Activated naive CD4-positive, alpha-beta T cell treated with anti-CD3 and anti-CD28 coated beads, Interleukin-2, amount 50 U/mL, for 24 hours (primary cell): ENCODE data around the gene JOSD1.

ENCODE experiments used
- H3K27ac Mint-ChIP-seq: one replicate; pipeline ENCODE4 v1.8.0; 2021; ENCODE audit warnings: mild to moderate bottlenecking, mixed read lengths
- H3K27me3 Mint-ChIP-seq: one replicate; pipeline ENCODE4 v1.8.0; 2021; ENCODE audit warnings: mixed read lengths
- H3K36me3 Mint-ChIP-seq: one replicate; pipeline ENCODE4 v1.8.0; 2021; ENCODE audit warnings: mixed read lengths
- H3K4me1 Mint-ChIP-seq: one replicate; pipeline ENCODE4 v1.8.0; 2021; ENCODE audit warnings: mixed read lengths
- H3K4me3 Mint-ChIP-seq: one replicate; pipeline ENCODE4 v1.8.0; 2021; ENCODE audit warnings: mild to moderate bottlenecking, mixed read lengths
- H3K9me3 Mint-ChIP-seq: one replicate; pipeline ENCODE4 v1.8.0; 2021; ENCODE audit warnings: mixed read lengths

Gene JOSD1

GRCh38 chr22:38694049-38694448, 6.7 kb downstream of the JOSD1 start:
- no peak overlapping the region for H3K27ac Mint-ChIP-seq
- H3K9me3 Mint-ChIP-seq = no peaks in the 10 kb centered on the region
- H3K4me1 Mint-ChIP-seq = peaks cover 66% of the 10 kb centered on the region
- no peak overlapping the region for H3K4me3 Mint-ChIP-seq
- peaks cover 15% of the 10 kb centered on the region for H3K36me3 Mint-ChIP-seq
- H3K27me3 Mint-ChIP-seq = no peaks in the 10 kb centered on the region

- H3K27ac Mint-ChIP-seq = peak overlapping the region; percentile 86
- H3K4me1 Mint-ChIP-seq = peaks cover 27% of the 10 kb centered on the region
- peaks cover 9% of the 10 kb centered on the region for H3K36me3 Mint-ChIP-seq
- no peaks in the 10 kb centered on the region for H3K9me3 Mint-ChIP-seq
- no peaks in the 10 kb centered on the region for H3K27me3 Mint-ChIP-seq
- no peak overlapping the region for H3K4me3 Mint-ChIP-seq
Measured at GRCh38 chr22:38689651-38690050, 11.1 kb downstream of the JOSD1 start.

DNA sequence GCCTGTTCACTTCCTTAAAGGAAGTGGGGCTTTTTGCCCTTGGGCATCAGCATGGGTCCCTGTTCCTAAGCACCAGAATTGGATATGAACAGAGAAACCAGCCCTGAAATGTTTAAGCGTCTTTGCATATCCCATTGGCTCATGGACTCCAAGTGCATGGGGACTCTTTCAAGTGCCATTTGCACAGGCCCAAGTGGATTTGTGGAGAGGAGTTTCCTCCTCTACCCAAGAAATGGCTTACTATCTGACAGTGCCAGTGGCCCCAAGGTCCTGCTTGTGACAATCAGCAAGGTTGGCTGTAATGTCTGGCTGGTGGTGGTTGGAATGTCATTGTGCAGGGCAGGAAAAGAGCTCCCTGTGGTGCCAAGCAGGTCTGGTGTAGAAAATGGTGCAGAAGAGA, 15.0 kb downstream of the JOSD1 start:
- peaks cover 19% of the 10 kb centered on the region for H3K4me1 Mint-ChIP-seq
- H3K27ac Mint-ChIP-seq = no peak overlapping the region
- no peaks in the 10 kb centered on the region for H3K27me3 Mint-ChIP-seq
- H3K36me3 Mint-ChIP-seq = peaks cover 22% of the 10 kb centered on the region
- H3K4me3 Mint-ChIP-seq = no peak overlapping the region
- H3K9me3 Mint-ChIP-seq = no peaks in the 10 kb centered on the region

DNA sequence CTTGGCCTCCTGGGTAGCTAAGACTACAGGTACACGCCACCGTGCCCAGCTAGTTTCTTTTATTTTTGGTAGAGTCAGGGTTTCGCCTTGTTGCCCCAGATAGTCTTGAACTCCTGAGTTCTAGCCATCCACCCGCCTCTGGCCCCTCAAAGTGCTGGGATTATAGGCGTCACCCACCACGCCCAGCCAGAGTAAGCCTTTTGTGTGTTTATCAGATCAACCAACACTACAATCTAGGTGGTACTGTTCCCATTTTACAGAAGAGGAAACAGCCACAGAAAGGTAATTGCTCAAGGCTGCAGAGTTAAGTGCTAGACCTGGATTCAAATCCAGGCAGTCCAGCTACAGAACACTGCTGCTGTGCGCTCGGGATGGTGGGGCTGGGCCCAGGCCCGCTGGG, 15.8 kb downstream of the JOSD1 start:
- no peaks in the 10 kb centered on the region for H3K27me3 Mint-ChIP-seq
- H3K4me1 Mint-ChIP-seq = peaks cover 19% of the 10 kb centered on the region
- no peak overlapping the region for H3K27ac Mint-ChIP-seq

GRCh38 chr22:38681582-38682335, 19.0 kb downstream of the JOSD1 start, which contains the start of gene TOMM22:
Gene TOMM22 (plus strand): TSS chr22:38681957. CDS start chr22:38681979, 22 bp downstream.
- Mint-ChIP-seq H3K27ac (peak within 1 kb of the TSS; percentile 99), H3K9me3 (no peaks in the 10 kb centered on the region), H3K27me3 (no peaks in the 10 kb centered on the region)

More for the DNA sequence above, 15.8 kb downstream of the JOSD1 start:
- H3K4me3 Mint-ChIP-seq = no peak overlapping the region
- peaks cover 20% of the 10 kb centered on the region for H3K36me3 Mint-ChIP-seq
- no peaks in the 10 kb centered on the region for H3K9me3 Mint-ChIP-seq

DNA sequence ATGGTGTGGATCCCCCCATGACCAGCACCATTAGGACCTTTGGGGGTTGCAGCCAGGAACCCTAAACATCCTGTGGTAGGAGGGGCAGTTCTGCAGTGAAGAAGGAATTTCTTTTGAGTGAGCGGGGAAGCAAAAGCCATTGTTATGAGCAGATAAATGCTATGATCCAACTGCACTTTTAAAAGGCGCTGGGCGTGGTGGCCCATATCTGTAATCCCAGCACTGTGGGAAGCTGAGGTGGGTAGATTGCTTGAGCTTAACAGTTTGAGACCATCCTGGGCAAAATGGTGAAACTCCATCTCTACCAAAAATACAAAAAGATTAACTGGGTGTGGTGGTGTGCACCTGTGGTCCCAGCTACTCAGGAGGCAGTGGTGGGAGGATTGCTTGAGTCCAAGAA, 24.9 kb downstream of the JOSD1 start:
- no peak overlapping the region for H3K27ac Mint-ChIP-seq
- H3K4me1 Mint-ChIP-seq = no peaks in the 10 kb centered on the region
- H3K36me3 Mint-ChIP-seq = peaks cover 2% of the 10 kb centered on the region
- H3K27me3 Mint-ChIP-seq = no peaks in the 10 kb centered on the region
- no peaks in the 10 kb centered on the region for H3K9me3 Mint-ChIP-seq
- no peak overlapping the region for H3K4me3 Mint-ChIP-seq

More at GRCh38 chr22:38681582-38682335, 19.0 kb downstream of the JOSD1 start, which contains the start of gene TOMM22:
- Mint-ChIP-seq H3K4me3 (peak within 1 kb of the TSS; percentile 100), H3K36me3 (peaks cover 16% of the 10 kb centered on the region), H3K4me1 (peaks cover 19% of the 10 kb centered on the region)

GRCh38 chr22:38674888-38675287, 25.9 kb downstream of the JOSD1 start:
- Mint-ChIP-seq H3K9me3 (no peaks in the 10 kb centered on the region), H3K4me1 (no peaks in the 10 kb centered on the region), H3K4me3 (no peak overlapping the region), H3K36me3 (peaks cover 2% of the 10 kb centered on the region), H3K27me3 (no peaks in the 10 kb centered on the region), H3K27ac (peak overlapping the region; percentile 15)

GRCh38 chr22:38657045-38657909, 43.5 kb downstream of the JOSD1 start:
- Mint-ChIP-seq H3K27ac (peak overlapping the region; percentile 98), H3K4me1 (peaks cover 15% of the 10 kb centered on the region), H3K9me3 (no peaks in the 10 kb centered on the region), H3K36me3 (no peaks in the 10 kb centered on the region), H3K4me3 (peak overlapping the region; percentile 93), H3K27me3 (no peaks in the 10 kb centered on the region)

GRCh38 chr22:38656256-38657044, 44.3 kb downstream of the JOSD1 start, which contains the start of the genes CBY1 and FAM227A:
Gene CBY1 (plus strand): TSS chr22:38656638. CDS start chr22:38668055, 11,417 bp downstream.
Gene FAM227A (minus strand): TSS chr22:38656392. CDS start chr22:38650168, 6,224 bp downstream.
- Mint-ChIP-seq H3K27me3 (no peaks in the 10 kb centered on the region), H3K27ac (peak within 1 kb of the TSS; percentile 98), H3K4me1 (peaks cover 15% of the 10 kb centered on the region), H3K36me3 (no peaks in the 10 kb centered on the region), H3K4me3 (peak within 1 kb of the TSS; percentile 93), H3K9me3 (no peaks in the 10 kb centered on the region)

DNA sequence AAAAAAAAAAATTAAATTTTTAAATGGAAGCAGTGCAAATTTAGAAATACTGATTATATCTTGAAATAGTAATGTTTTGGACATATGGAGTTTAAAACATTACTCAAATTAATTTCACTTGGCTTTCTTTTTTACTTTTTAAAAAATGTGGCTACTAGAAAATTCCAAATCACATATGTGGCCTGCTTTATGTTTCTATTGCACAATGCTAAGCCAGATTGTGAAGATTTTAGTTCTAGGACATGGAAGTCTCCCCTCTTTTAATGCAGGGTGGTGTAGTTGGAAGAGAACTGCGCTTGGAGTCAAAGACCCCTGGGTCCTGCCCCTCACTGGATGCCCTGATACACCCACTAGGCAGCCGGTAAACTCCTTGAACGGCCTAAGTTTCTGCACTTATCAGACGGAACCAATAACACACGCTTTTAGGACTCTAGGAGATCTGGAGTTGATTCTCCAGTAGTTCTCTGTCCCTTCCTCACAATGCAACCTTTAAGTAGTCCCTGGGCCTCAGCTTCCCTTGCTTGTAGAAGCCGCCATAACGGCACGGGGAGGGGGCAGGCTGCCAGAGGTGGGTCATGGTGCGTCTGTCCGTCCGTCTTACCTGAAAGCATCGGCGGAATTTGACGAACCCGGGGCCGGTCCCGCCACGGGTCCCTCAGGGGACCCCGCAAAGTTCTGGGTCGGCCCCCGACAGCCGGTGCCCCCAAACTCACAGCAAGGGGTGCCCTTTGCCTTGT, 45.1 kb downstream of the JOSD1 start:
- no peaks in the 10 kb centered on the region for H3K9me3 Mint-ChIP-seq
- H3K27ac Mint-ChIP-seq = peak overlapping the region; percentile 98
- no peaks in the 10 kb centered on the region for H3K36me3 Mint-ChIP-seq
- peaks cover 15% of the 10 kb centered on the region for H3K4me1 Mint-ChIP-seq
- H3K4me3 Mint-ChIP-seq = peak overlapping the region; percentile 93
- no peaks in the 10 kb centered on the region for H3K27me3 Mint-ChIP-seq

DNA sequence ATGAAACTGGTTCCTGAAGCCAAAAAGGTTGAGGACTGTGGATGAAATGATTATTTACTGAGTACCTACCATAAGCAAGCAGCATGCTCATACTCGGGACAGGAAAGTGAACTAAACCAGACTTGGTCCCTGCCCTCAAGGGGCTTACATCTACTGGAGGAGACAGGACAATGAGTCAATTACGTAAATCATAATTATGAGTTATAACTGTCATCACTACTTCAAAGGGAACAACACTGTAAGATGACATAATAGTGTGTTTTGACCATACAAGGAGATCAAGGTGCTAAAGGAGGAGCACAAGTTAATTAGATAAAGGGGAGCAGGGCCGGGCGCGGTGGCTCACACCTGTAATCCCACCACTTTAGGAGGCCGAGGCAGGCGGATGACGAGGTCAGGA, 47.0 kb downstream of the JOSD1 start:
- Mint-ChIP-seq H3K36me3 (no peaks in the 10 kb centered on the region), H3K27ac (peak overlapping the region; percentile 35), H3K9me3 (no peaks in the 10 kb centered on the region), H3K27me3 (no peaks in the 10 kb centered on the region), H3K4me3 (peak overlapping the region; percentile 1), H3K4me1 (peaks cover 15% of the 10 kb centered on the region)

GRCh38 chr22:38652859-38653258, 47.9 kb downstream of the JOSD1 start:
- H3K27me3 Mint-ChIP-seq = no peaks in the 10 kb centered on the region
- H3K4me3 Mint-ChIP-seq = no peak overlapping the region
- no peak overlapping the region for H3K27ac Mint-ChIP-seq
- H3K4me1 Mint-ChIP-seq = peaks cover 12% of the 10 kb centered on the region
- no peaks in the 10 kb centered on the region for H3K36me3 Mint-ChIP-seq
- H3K9me3 Mint-ChIP-seq = no peaks in the 10 kb centered on the region

DNA sequence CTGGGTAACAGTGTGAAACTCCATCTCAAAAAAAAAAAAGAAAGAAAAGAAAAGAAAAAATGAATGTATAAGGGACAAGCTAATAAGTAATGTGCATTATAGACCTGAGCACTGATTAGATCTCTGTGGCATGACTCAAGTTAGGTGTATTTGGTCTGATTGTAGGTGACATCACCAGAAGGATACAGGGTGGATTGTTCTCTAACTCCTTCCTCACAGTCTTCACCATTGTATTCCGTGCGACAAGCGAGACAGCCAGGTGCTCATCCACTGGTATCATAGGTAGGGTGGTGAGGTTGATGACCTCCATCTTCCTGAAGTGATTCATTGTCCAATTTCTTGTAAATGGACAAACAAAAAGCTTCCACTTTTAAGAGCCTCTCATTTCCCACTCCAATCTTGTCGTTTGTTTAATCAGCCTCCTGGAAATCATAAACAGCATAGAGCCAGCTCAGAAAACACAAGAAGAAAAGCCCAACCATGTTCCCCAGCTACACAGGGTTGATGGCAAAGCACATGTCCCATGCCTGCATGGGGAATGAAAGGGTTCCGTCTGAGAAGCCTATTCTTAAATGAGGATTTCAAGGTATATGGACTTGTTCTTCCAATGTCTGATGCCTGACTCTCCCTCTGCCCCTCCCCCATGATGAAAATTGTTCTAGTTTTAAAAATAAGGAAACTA, 50.8 kb downstream of the JOSD1 start:
- H3K4me3 Mint-ChIP-seq = no peak overlapping the region
- H3K27ac Mint-ChIP-seq = no peak overlapping the region
- H3K27me3 Mint-ChIP-seq = no peaks in the 10 kb centered on the region
- H3K4me1 Mint-ChIP-seq = no peaks in the 10 kb centered on the region
- H3K9me3 Mint-ChIP-seq = no peaks in the 10 kb centered on the region
- H3K36me3 Mint-ChIP-seq = no peaks in the 10 kb centered on the region

GRCh38 chr22:38645430-38645829, 55.3 kb downstream of the JOSD1 start:
- Mint-ChIP-seq H3K27me3 (peaks cover 5% of the 10 kb centered on the region), H3K27ac (no peak overlapping the region), H3K4me3 (no peak overlapping the region), H3K36me3 (no peaks in the 10 kb centered on the region), H3K9me3 (no peaks in the 10 kb centered on the region), H3K4me1 (no peaks in the 10 kb centered on the region)
